Activated CD4-positive, alpha-beta T cell treated with anti-CD3 and anti-CD28 coated beads, Interleukin-2, amount 10 ng/mL, durations not matched to agents 7 days and 5 days (primary cell): ENCODE measurements around the gene IFI27L1. TPM values are rescaled to one million over a fixed set of nuclear protein-coding genes. Genes with fewer than 3 reads are reported as not detected.

ENCODE experiments used
- CTCF ChIA-PET: fragments of 350-600 bp; sonication (Branson Sonifier 250); formaldehyde crosslinking; loops from one replicate; lab custom pipeline; 2021; ENCODE audit warnings: antibody characterized with exemption; lab: Charles Lee
- POLR2A ChIA-PET: fragments of 350-600 bp; sonication (Branson Sonifier 250); formaldehyde crosslinking; loops from one replicate; lab custom pipeline; 2021; ENCODE audit warnings: antibody characterized with exemption; lab: Charles Lee
- DNase-seq: peaks from one replicate; pipeline ENCODE4 v3.0.0-alpha.2; 2020
- H3K27ac Mint-ChIP-seq: one replicate; pipeline ENCODE4 v1.8.0; 2021; ENCODE audit warnings: mild to moderate bottlenecking, moderate library complexity, mixed read lengths
- H3K27me3 Mint-ChIP-seq: one replicate; pipeline ENCODE4 v1.8.0; 2021; ENCODE audit warnings: mixed read lengths
- H3K36me3 Mint-ChIP-seq: one replicate; pipeline ENCODE4 v1.8.0; 2021; ENCODE audit warnings: low read depth, mixed read lengths
- H3K4me1 Mint-ChIP-seq: one replicate; pipeline ENCODE4 v1.8.0; 2021; ENCODE audit warnings: mixed read lengths
- H3K4me3 Mint-ChIP-seq: one replicate; pipeline ENCODE4 v1.8.0; 2021; ENCODE audit warnings: mild to moderate bottlenecking, moderate library complexity, mixed read lengths
- H3K9me3 Mint-ChIP-seq: one replicate; pipeline ENCODE4 v1.8.0; 2021; ENCODE audit warnings: mixed read lengths
- total RNA-seq, 2 experiments: library from RNA; stranded (reverse); gene quantifications; one replicate each; pipeline ENCODE4 v1.2.3, GENCODE V29; 2021

The IFI27L1 gene
- total RNA-seq, 2 experiments from 2014 or later: 31.6 to 42.1 TPM

DNA sequence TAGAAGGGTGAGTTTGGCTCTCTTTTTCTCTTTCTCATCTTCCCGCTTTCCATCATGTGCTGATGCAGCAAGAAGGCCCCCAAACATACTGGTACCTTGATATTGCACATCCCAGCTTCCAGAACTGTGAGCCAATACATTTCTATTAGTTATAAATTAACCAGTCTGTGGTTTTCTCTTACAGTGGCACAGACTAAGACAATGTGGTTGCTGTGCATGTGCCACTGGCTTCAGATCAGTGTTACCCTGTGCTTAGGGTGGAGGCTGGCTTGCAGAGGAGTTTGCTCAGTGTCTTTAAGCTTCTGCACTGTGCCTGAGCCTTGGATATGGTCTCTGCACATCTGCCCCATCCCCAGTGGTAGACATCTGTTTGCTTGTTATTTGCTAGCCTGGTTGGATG lies 42.8 kb downstream of the IFI27L1 start:
- DNase-seq: no peak
- ChIA-PET POLR2A (no interaction called here), CTCF (interaction anchor here (0.8 kb wide), 1 partner anchor 11 kb away, joined by 3 read pairs; no protein-coding TSS in a partner anchor)
- no peaks in the 10 kb centered on the region for H3K36me3 Mint-ChIP-seq
- no peaks in the 10 kb centered on the region for H3K27me3 Mint-ChIP-seq
- H3K9me3 Mint-ChIP-seq: peaks cover 14% of the 10 kb centered on the region
- peaks cover 12% of the 10 kb centered on the region for H3K4me1 Mint-ChIP-seq
- H3K4me3 Mint-ChIP-seq: no peak overlapping the region
- H3K27ac Mint-ChIP-seq: no peak overlapping the region

DNA sequence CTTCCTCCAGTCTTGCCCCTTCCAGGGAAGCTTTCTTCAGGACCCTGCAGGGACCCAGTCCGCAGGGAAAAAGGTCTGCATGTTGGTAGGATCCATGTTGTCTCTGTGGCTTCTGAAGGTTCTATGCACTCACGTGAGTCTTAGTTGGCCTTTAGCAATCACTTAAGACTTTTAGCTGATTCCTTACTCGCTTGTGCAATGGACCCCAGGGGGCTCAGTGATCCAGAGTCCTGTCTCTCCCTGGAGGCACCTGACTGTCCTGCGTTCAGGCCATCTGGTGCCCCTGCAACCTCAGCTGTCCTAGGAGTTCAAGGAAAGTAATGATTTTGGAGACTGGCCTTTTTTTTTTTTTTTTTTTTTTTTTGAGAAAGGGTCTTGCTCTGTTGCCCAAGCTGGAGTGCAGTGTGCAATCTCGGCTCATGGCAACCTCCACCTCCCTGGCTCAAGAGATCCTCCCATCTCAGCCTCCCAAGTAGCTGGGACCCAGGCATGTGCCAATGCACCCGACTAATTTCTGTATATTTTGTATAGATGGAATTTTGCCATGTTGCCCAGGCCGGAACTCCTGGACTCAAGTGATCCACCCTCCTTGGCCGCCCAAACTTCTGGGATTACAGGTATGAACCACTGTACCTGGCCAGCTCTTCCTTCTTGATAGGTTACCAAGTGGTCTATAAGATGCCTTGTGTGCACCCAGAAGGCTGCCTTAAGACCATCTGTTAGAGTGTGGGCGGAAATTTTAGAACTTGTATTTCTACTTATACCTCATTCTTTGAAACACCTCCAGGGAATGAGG lies 43.7 kb downstream of the IFI27L1 start:
- peaks cover 9% of the 10 kb centered on the region for H3K9me3 Mint-ChIP-seq
- H3K27me3 Mint-ChIP-seq: no peaks in the 10 kb centered on the region
- CTCF ChIA-PET: interaction anchor here (0.8 to 1.8 kb wide), 3 partner anchors 12 to 185 kb away, joined by 3 to 8 read pairs (median 3); no protein-coding TSS in a partner anchor
- peaks cover 20% of the 10 kb centered on the region for H3K4me1 Mint-ChIP-seq
- H3K36me3 Mint-ChIP-seq: no peaks in the 10 kb centered on the region
- POLR2A ChIA-PET: no interaction called here
- DNase-seq: no peak
- H3K4me3 Mint-ChIP-seq: no peak overlapping the region
- no peak overlapping the region for H3K27ac Mint-ChIP-seq

DNA sequence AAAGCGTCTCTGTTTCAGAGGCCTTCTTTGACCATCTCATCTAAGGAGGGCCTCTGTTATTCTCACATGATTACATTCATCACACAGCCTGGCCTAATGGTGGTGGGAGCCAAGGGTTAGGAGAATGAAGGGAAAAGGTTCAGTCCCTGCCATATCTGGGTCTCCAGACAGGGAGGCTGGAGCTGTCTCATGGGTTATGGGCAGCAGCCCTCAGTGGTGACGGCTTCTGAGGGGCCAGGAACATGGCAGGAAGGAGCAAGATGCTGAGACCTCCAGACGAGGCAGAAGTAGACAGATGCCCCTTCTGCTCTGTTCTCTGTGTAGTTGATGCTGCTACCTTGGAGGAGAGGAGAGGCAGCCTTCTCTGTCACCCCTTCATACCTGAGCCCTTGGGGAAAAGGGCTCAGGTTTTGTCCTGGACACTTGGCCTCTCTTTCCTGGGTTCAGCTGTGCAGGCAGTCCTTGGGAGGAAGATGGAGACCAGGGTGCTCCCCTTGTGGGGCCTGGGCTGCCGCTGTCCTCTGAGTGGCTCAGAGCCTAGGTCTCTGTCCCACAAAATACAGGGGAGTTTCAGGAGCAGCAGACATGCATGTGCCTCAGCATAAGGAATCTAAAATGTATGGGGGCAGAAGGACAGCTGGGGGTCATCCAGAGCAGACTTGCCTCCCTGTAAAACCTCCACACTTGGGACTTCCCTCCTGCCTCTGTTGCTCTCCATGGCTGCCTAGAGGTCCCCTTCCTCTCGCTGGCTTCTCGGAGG lies 44.7 kb downstream of the IFI27L1 start:
- Mint-ChIP-seq H3K27me3 (peaks cover 3% of the 10 kb centered on the region), H3K27ac (no peak overlapping the region), H3K36me3 (no peaks in the 10 kb centered on the region), H3K9me3 (peaks cover 1% of the 10 kb centered on the region), H3K4me1 (peaks cover 27% of the 10 kb centered on the region), H3K4me3 (no peak overlapping the region)
- POLR2A ChIA-PET: no interaction called here
- no peak for DNase-seq
- CTCF ChIA-PET: interaction anchor here (0.6 to 1.8 kb wide), 4 partner anchors 10 to 186 kb away, joined by 3 to 8 read pairs (median 3); no protein-coding TSS in a partner anchor

DNA sequence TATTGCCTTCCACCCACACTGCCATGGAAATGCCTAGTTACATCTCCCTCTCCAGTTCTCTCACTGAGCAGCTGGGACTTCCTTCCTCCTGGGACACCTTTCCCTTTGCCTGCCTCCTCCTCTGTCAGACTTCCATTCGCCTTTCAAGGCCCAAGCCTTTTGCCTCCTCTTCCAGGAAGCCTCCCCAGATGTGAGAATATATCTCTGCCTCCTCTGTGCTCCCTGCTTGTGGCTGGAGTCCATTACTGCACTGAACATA lies 45.2 kb downstream of the IFI27L1 start:
- CTCF ChIA-PET: interaction anchor here (0.6 to 1.5 kb wide), 3 partner anchors 10 to 14 kb away, joined by 3 read pairs; no protein-coding TSS in a partner anchor
- H3K36me3 Mint-ChIP-seq: no peaks in the 10 kb centered on the region
- no peak overlapping the region for H3K4me3 Mint-ChIP-seq
- H3K27ac Mint-ChIP-seq: no peak overlapping the region
- DNase-seq: no peak
- POLR2A ChIA-PET: no interaction called here
- peaks cover 27% of the 10 kb centered on the region for H3K4me1 Mint-ChIP-seq
- peaks cover 7% of the 10 kb centered on the region for H3K27me3 Mint-ChIP-seq
- no peaks in the 10 kb centered on the region for H3K9me3 Mint-ChIP-seq

DNA sequence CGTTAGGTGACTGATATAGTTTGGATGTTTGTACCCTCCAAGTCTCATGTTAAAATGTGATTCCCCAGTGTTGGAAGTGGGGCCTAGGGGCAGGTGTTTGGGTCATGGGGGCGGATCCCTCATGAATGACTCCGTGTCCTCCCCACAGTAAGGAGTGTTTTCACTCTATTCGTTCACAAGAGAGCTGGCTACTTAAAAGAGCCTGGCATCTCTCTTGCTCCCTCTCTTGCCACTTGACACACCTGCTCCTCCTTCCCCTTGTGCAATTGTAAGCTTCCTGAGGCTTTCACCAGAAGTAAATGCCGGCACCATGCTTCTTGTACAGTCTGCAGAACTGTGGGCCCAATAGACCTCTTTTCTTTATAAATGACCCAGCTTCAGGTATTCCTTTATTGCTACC lies 45.7 kb downstream of the IFI27L1 start:
- no peaks in the 10 kb centered on the region for H3K36me3 Mint-ChIP-seq
- no peaks in the 10 kb centered on the region for H3K9me3 Mint-ChIP-seq
- DNase-seq: no peak
- CTCF ChIA-PET: interaction anchor here (1.0 kb wide), 1 partner anchor 14 kb away, joined by 3 read pairs; no protein-coding TSS in a partner anchor
- H3K4me3 Mint-ChIP-seq: no peak overlapping the region
- POLR2A ChIA-PET: no interaction called here
- H3K4me1 Mint-ChIP-seq: peaks cover 27% of the 10 kb centered on the region
- peaks cover 7% of the 10 kb centered on the region for H3K27me3 Mint-ChIP-seq
- no peak overlapping the region for H3K27ac Mint-ChIP-seq

DNA sequence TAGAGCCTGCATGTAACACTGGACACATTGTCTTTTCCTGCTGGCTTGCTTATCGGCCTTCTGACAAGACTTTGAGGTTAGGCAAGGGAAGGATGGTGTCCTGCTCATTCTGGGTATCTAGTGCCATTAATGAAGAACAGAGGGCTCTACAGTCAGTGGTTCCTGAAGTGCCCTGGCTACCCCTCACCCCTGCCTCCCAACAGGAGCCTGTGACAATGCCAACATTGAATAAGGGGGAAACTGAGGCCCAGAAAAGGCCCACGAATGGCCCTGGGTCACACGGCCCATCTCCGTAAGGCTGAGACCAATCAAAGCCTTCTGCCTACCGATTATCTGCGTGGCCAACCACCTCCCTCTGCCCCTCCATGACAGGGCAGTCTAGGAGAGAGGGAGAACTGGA lies 46.2 kb downstream of the IFI27L1 start:
- no peaks in the 10 kb centered on the region for H3K36me3 Mint-ChIP-seq
- H3K4me1 Mint-ChIP-seq: peaks cover 30% of the 10 kb centered on the region
- H3K27me3 Mint-ChIP-seq: peaks cover 11% of the 10 kb centered on the region
- H3K9me3 Mint-ChIP-seq: no peaks in the 10 kb centered on the region
- POLR2A ChIA-PET: no interaction called here
- CTCF ChIA-PET: interaction anchor here (0.6 kb wide), 1 partner anchor 92 kb away, joined by 4 read pairs; no protein-coding TSS in a partner anchor
- no peak for DNase-seq
- no peak overlapping the region for H3K4me3 Mint-ChIP-seq
- H3K27ac Mint-ChIP-seq: no peak overlapping the region

DNA sequence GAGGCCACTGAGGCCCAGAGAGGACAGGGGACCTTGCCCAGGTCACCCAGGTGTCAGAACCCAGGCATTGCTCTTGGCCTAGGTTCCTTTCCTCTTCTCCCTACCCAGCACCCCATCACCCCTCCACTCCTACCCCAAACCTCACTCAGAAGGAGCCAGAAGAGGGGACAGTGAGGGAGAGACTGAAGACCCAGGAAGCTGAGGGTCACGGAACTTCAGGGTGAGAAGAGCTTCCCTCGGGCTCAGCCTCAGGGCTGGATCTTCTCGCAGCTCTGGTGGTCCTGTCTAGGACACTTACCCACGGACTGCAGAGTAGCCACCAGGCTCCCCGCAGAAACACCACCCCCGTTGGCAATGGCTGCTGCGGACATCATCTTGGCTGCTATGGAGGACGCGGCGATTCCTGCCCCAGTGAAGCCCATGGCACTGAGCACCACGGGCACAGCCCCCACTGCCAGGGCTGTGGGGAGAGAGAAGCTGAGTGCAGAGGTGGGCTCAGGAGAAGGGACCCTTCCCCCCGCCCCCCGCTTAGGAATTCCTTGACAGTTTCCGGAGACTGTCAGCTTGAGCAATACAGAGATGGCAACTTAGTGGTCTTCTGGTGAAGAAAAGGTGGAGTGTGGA lies 47.2 kb downstream of the IFI27L1 start:
- Mint-ChIP-seq H3K4me3 (peak overlapping the region; percentile 85), H3K9me3 (no peaks in the 10 kb centered on the region), H3K4me1 (peaks cover 30% of the 10 kb centered on the region), H3K36me3 (no peaks in the 10 kb centered on the region), H3K27ac (peak overlapping the region; percentile 94), H3K27me3 (peaks cover 14% of the 10 kb centered on the region)
- ChIA-PET POLR2A (no interaction called here), CTCF (interaction anchor here (0.6 to 1.5 kb wide), 4 partner anchors 8 to 106 kb away, joined by 4 to 9 read pairs (median 5); no protein-coding TSS in a partner anchor)
- no peak for DNase-seq

DNA sequence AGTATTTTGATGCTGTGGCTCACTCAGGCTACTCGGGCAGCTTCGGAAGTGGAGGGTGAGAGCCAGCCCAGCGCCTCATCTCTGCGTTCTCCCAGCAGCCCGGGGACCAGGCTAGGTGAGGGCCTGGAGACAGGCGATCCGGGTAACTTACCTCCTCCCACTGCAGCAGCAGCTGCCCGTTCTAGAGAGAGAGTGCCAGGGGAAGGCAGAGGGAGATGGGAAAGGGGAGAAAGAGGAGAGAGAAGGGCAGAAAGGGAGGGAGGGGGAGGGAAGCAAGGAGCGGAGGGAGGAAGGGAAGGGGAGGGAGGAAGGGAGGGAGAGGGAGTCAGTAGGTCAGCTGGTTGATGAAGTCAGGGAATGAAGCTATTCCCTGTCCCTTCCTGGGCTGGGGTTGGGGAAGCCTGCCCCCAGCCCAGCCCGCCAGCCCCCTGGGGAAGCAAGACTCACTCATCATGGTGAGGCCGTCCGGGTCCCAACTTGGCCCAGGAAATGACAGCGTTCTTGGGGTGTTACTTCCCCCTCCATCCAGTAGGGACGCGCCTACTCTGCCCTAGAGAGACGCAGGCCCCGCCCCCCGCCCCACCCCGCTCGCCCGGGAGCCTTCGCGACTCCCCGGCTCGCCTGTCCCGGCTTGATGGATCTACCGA lies 48.1 kb downstream of the IFI27L1 start, which contains the start of gene IFI27L2:
TSS of gene IFI27L2 (minus strand) at position 494 of the 647 bp plus-strand sequence. CDS start at position 454, 40 bp downstream.
- ChIA-PET CTCF (interaction anchor here (0.6 to 1.5 kb wide), 6 partner anchors 8 to 107 kb away, joined by 3 to 9 read pairs (median 4); no protein-coding TSS in a partner anchor), POLR2A (no interaction called here)
- Mint-ChIP-seq H3K27me3 (peaks cover 18% of the 10 kb centered on the region), H3K9me3 (no peaks in the 10 kb centered on the region), H3K36me3 (no peaks in the 10 kb centered on the region), H3K27ac (peak within 1 kb of the TSS; percentile 94), H3K4me1 (peaks cover 30% of the 10 kb centered on the region), H3K4me3 (peak within 1 kb of the TSS; percentile 85)
- peak; percentile 80 for DNase-seq

DNA sequence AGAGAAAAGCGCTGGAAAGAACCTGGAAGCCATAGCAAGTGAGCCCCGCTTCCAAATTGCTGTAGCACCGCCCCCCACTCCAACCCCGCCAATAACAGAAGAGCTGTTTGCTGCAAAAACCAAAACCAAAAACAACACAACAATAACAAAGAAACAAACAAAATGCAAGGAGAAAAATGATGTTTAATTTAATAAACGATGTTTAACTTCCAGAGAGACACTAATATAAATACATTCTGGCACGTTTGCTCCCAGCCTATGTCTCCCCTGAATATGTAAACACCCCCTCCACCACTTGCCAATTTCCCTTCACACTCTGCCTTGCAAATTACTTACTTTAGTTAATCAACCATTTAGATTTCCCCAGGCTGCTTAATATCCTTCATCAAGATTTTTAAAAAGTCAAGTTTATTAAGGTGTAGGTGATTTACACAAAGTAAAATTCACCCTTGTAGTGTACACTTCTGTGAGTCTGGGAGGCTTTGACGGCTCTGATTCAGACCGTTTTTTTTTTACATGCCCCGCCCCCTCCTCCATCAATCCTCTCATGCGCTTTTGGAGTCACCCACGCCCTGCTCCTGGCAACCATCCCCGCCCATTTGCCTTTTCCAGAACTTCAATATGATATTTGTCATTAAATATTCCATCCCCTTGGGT lies 48.8 kb downstream of the IFI27L1 start:
- peak; percentile 37 for DNase-seq

DNA sequence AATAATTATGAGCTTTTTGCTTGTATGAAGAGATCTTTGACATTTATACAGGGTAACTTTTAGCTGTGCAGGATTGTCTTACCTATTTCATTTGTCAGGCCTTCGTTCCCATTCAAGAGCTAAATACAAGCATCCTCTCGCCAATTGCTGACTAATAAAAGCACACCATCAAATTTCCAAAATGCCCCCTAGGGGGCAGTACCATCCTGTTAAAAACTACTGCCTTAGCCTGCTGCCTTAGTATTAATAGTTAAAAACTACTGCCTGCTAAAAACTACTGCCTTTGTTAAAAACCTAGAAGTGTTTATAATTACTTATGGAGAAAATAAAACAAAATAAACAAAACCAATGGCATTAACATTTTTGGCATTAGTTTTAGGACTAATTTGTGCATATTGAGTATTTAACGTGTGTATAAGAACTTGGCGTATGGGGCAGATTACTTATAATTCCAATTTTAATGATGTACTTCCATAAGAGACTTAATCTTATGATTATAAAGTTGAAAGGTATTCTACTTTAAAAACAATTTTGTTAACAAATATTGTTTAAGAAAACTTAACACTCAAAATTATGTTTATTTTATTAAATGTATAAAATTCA lies 51.3 kb downstream of the IFI27L1 start:
- Mint-ChIP-seq H3K27me3 (peaks cover 31% of the 10 kb centered on the region), H3K4me1 (peaks cover 37% of the 10 kb centered on the region), H3K9me3 (peaks cover 10% of the 10 kb centered on the region), H3K27ac (no peak overlapping the region), H3K36me3 (no peaks in the 10 kb centered on the region), H3K4me3 (no peak overlapping the region)
- CTCF ChIA-PET: interaction anchor here (0.6 to 1.9 kb wide), 11 partner anchors 10 to 903 kb away, joined by 3 to 10 read pairs (median 3); partner anchors contain the start of gene PPP4R4
- POLR2A ChIA-PET: no interaction called here
- DNase-seq: peak; percentile 79

More for the DNA sequence above, 48.8 kb downstream of the IFI27L1 start:
- CTCF ChIA-PET: interaction anchor here (0.6 to 1.4 kb wide), 4 partner anchors 11 to 93 kb away, joined by 3 to 5 read pairs (median 3); no protein-coding TSS in a partner anchor
- Mint-ChIP-seq H3K4me3 (peak overlapping the region; percentile 85), H3K27me3 (peaks cover 21% of the 10 kb centered on the region), H3K27ac (peak overlapping the region; percentile 94), H3K9me3 (peaks cover under 1% of the 10 kb centered on the region), H3K36me3 (no peaks in the 10 kb centered on the region), H3K4me1 (peaks cover 30% of the 10 kb centered on the region)
- POLR2A ChIA-PET: no interaction called here

DNA sequence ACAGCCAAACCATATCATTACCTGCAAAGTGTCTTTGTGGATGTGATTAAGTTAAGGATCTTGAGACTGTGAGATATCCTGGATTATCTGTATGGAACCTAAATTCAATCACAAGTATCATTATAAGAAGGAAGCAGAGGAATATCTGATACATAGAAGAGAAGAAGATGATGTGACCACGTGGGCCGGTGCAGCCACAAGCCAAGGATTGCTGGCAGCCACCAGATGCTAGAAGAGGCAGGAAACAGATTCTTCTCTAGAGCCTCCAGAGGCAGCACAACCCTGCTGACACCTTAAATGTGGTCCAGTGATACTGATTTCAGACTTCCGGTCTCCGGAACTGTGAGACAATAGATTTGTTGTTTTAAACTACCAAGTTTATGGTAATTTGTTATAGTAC lies 54.4 kb downstream of the IFI27L1 start:
- H3K4me1 Mint-ChIP-seq: peaks cover 10% of the 10 kb centered on the region
- H3K4me3 Mint-ChIP-seq: no peak overlapping the region
- ChIA-PET POLR2A (no interaction called here), CTCF (no interaction called here)
- H3K9me3 Mint-ChIP-seq: peaks cover 10% of the 10 kb centered on the region
- DNase-seq: no peak
- no peak overlapping the region for H3K27ac Mint-ChIP-seq
- no peaks in the 10 kb centered on the region for H3K36me3 Mint-ChIP-seq
- H3K27me3 Mint-ChIP-seq: peaks cover 31% of the 10 kb centered on the region
